Upper lobe of left lung (tissue), 6 donors: Measurements from ENCODE around the gene TCL1B. TPM values are rescaled to one million over a fixed set of nuclear protein-coding genes. Genes with fewer than 3 reads are reported as not detected.
A peak's percentile ranks its signal among the peaks of the same experiment; 100 is the strongest.

Experiments
- ATAC-seq, 2 donors: fragments of 200-7000 bp; cut with Tn5 transposase; one replicate each; pipeline ENCODE4 v1.9.1; 2022; ENCODE audit warnings: mild to moderate bottlenecking in 2 of 2, moderate library complexity in 2 of 2; ENCODE audit not compliant: low FRiP score in 2 of 2
- DNase-seq, 2 donors: peaks; one replicate each; pipeline ENCODE4 v3.0.0-alpha.2; 2019 to 2020
- H3K27ac ChIP-seq, 4 donors: fragments of 200-600 bp; sonication (generic); one replicate each; pipeline ENCODE4 v1.5.1; 2016 to 2019
- H3K27me3 ChIP-seq, 4 donors: fragments of 200-600 bp; sonication (generic); one replicate each; pipeline ENCODE4 v1.5.1; 2017 to 2019
- H3K36me3 ChIP-seq, 4 donors: fragments of 200-600 bp; sonication (generic); one replicate each; pipeline ENCODE4 v1.5.1; 2016 to 2019
- H3K4me1 ChIP-seq, 4 donors: fragments of 200-600 bp; sonication (generic); one replicate each; pipeline ENCODE4 v1.5.1; 2018 to 2019
- H3K4me3 ChIP-seq, 4 donors: fragments of 200-600 bp; sonication (generic); one replicate each; pipeline ENCODE4 v1.5.1; 2017 to 2019; ENCODE audit warnings: mild to moderate bottlenecking in 2 of 4, moderate library complexity in 1 of 4
- H3K9me3 ChIP-seq, 4 donors: fragments of 200-600 bp; sonication (generic); one replicate each; pipeline ENCODE4 v1.5.1; 2018 to 2019
- EP300 ChIP-seq, 4 donors: sonication (generic); formaldehyde crosslinking; IDR thresholded peaks; one replicate each; pipeline ENCODE4 v1.5.1; 2017; ENCODE audit warnings: antibody characterized with exemption in 4 of 4, control low read depth in 2 of 4
- POLR2A ChIP-seq, 4 donors: fragments of 450-650 bp; IDR thresholded peaks; one replicate each; pipeline ENCODE4 v1.5.1; 2016 to 2017; ENCODE audit warnings: antibody characterized with exemption in 4 of 4, mild to moderate bottlenecking in 2 of 4
- POLR2AphosphoS5 ChIP-seq, 2 donors: sonication (generic); formaldehyde crosslinking; IDR thresholded peaks; one replicate each; pipeline ENCODE4 v1.5.1; 2017; ENCODE audit warnings: antibody characterized with exemption in 2 of 2
- WGBS, 2 donors: methylation state at CpG; one replicate each; pipeline ENCODE4 v1.1.5; 2017 to 2018; 5-methylcytosine and 5-hydroxymethylcytosine counted together
- total RNA-seq, 6 donors: library from RNA; depleted of rRNA in 4 of 6; stranded (reverse); fragments of >200 nt in 4 of 6; gene quantifications; one replicate each; pipeline versions ENCODE4 v1.1.0 to v1.2.1, GENCODE V29; 2016 to 2021
- TF ChIP-seq, protein P1 (sequence below), 6 experiments: fragments of 450-650 bp in 4 of 6; fragments of 200-600 bp in 2 of 6; sonication (generic) in 2 of 6; IDR thresholded peaks; one replicate each; pipeline ENCODE4 v1.5.1; 2016 to 2019; ENCODE audit warnings: antibody characterized with exemption in 6 of 6
- donor health status: DM: no; HTN: no; CAD: no; lungs with moderate emphysema.
- donor health status: DM: no; HTN: yes; CAD: no; lungs with severe emphysema.

Gene TCL1B
- total RNA-seq, 6 donors from 2014 or later, result not detected

- Histone ChIP-seq H3K36me3 (no peaks in the 10 kb centered on the region), H3K27ac (no peak overlapping the region), H3K9me3 (no peaks in the 10 kb centered on the region), H3K4me1 (no peaks in the 10 kb centered on the region), H3K27me3 (peaks cover 0 to 7% (median 2%) of the 10 kb centered on the region in 4 donors), H3K4me3 (no peak overlapping the region)
- no peak for ATAC-seq
- DNase-seq, result no peak
- WGBS, 2 donors, result 70 to 73% methylated on average over 4 to 9 of the region's 9 CpGs
- TF ChIP-seq POLR2AphosphoS5 (IDR thresholded peaks at IDR 0.05), result no peak
- TF ChIP-seq EP300 (IDR thresholded peaks at IDR 0.05), result no peak
These were observed 25.4 kb downstream of the TCL1B start for GRCh38 chr14:95711476-95712176.

GRCh38 chr14:95712398-95712797 is 26.2 kb downstream of the TCL1B start:
- DNase-seq (no peak), ATAC-seq (no peak)
- Histone ChIP-seq H3K4me1 (no peaks in the 10 kb centered on the region), H3K27me3 (peaks cover 0 to 7% (median 2%) of the 10 kb centered on the region in 4 donors), H3K27ac (no peak overlapping the region), H3K4me3 (no peak overlapping the region), H3K9me3 (no peaks in the 10 kb centered on the region), H3K36me3 (no peaks in the 10 kb centered on the region)
- 88 to 94% methylated on average over 7 to 9 of the region's 9 CpGs for WGBS, 2 donors
- TF ChIP-seq EP300 (IDR thresholded peaks at IDR 0.05), result no peak
- TF ChIP-seq POLR2AphosphoS5 (IDR thresholded peaks at IDR 0.05), result no peak
- TF ChIP-seq POLR2A (IDR thresholded peaks at IDR 0.05), result no peak
- TF ChIP-seq, protein P1, sequence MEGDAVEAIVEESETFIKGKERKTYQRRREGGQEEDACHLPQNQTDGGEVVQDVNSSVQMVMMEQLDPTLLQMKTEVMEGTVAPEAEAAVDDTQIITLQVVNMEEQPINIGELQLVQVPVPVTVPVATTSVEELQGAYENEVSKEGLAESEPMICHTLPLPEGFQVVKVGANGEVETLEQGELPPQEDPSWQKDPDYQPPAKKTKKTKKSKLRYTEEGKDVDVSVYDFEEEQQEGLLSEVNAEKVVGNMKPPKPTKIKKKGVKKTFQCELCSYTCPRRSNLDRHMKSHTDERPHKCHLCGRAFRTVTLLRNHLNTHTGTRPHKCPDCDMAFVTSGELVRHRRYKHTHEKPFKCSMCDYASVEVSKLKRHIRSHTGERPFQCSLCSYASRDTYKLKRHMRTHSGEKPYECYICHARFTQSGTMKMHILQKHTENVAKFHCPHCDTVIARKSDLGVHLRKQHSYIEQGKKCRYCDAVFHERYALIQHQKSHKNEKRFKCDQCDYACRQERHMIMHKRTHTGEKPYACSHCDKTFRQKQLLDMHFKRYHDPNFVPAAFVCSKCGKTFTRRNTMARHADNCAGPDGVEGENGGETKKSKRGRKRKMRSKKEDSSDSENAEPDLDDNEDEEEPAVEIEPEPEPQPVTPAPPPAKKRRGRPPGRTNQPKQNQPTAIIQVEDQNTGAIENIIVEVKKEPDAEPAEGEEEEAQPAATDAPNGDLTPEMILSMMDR (IDR thresholded peaks at IDR 0.05), result no peak

- peak in 1 of 2 donors; percentile 41 for ATAC-seq
- peak in 1 of 2 donors; percentile 72 for DNase-seq
- no peak for TF ChIP-seq POLR2A (IDR thresholded peaks at IDR 0.05)
- no peak for TF ChIP-seq EP300 (IDR thresholded peaks at IDR 0.05)
- TF ChIP-seq, protein P1 (IDR thresholded peaks at IDR 0.05), result no peak
- TF ChIP-seq POLR2AphosphoS5 (IDR thresholded peaks at IDR 0.05), result no peak
- Histone ChIP-seq H3K4me1 (no peaks in the 10 kb centered on the region), H3K4me3 (no peak within 1 kb of the TSS), H3K27me3 (peaks cover 0 to 7% (median 2%) of the 10 kb centered on the region in 4 donors), H3K27ac (no peak within 1 kb of the TSS), H3K9me3 (no peaks in the 10 kb centered on the region), H3K36me3 (no peaks in the 10 kb centered on the region)
- 78 to 85% methylated on average over 18 to 21 of the region's 47 CpGs for WGBS, 2 donors
These were observed 27.6 kb downstream of the TCL1B start, which contains the start of gene TCL1A for GRCh38 chr14:95713596-95714371. Gene TCL1A, minus strand, starts transcription at chr14:95714125. Its CDS starts 59 bp downstream, at chr14:95714066.

DNA sequence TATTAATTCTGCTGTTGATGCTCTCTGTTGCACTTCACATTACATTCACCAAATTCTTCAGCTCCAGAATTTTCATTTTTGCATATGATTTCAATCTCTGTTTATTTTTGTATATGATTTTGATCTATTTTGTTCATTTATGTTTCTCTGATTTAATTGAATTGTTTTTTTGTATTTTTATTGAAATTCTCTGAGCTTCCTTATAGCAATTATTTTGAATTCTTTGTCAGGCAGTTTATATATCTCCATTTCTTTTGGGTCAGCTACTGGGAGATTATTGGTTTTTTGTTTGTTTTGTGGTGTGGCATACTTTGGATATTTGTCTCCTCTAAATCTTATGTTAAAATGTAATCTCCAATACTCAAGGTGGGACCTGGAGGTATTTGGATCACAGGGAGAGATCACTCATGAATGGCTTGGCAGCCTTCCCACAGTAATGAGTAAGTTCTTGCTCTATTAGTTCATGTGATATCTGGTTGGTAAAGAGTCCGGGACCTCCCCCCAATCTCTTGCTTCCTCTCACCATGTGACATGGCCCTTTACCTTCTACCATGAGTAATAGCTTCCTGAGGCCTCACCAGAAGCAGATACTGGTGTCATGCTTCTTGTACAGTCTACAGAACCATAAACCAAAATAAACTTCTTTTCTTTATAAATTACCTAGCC is 36.4 kb downstream of the TCL1B start:
- no peaks in the 10 kb centered on the region for H3K36me3 ChIP-seq
- no peak for ATAC-seq

More for the DNA sequence above, 36.4 kb downstream of the TCL1B start:
- H3K27me3 ChIP-seq, result no peaks in the 10 kb centered on the region
- H3K9me3 ChIP-seq, result peaks cover 0 to 12% (median 9%) of the 10 kb centered on the region in 4 donors
- no peak overlapping the region for H3K4me3 ChIP-seq
- no peak overlapping the region for H3K27ac ChIP-seq
- DNase-seq, result no peak
- no peaks in the 10 kb centered on the region for H3K4me1 ChIP-seq
- TF ChIP-seq EP300 (IDR thresholded peaks at IDR 0.05), result no peak
- no peak for TF ChIP-seq POLR2A (IDR thresholded peaks at IDR 0.05)
- TF ChIP-seq, protein P1 (IDR thresholded peaks at IDR 0.05), result no peak
- TF ChIP-seq POLR2AphosphoS5 (IDR thresholded peaks at IDR 0.05), result no peak
- 70 to 77% methylated on average over 1 of the region's 1 CpG for WGBS, 2 donors
